T-helper 9 cell (primary cell): ENCODE results near the gene WNT5A.

Source experiments
- DNase-seq: peaks from one replicate; pipeline ENCODE4 v3.0.0-alpha.2; 2020

The WNT5A gene

GRCh38 chr3:55480911-55481743, 6.0 kb downstream of the WNT5A start:
- DNase-seq: no peak

GRCh38 chr3:55477306-55478303, 9.5 kb downstream of the WNT5A start:
- no peak for DNase-seq

DNA sequence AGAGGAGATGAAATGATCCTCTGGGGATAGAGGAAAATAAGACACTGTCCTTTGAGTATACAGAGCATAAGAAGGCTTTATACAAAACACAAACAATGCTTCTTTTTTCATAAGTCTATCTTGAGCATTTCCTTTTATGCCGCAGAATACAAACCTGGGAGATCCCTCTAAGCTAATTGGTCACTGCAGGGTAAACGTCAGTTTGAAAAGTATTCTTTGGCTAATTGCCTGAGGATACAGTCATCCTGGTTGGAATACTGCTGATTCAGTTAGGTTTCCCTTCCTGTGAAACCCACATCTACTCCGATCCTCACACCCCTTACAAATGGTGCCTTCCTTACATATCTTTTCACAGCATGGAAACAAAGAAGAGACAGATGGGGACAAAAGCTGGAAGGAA, 10.6 kb downstream of the WNT5A start:
- DNase-seq: no peak

DNA sequence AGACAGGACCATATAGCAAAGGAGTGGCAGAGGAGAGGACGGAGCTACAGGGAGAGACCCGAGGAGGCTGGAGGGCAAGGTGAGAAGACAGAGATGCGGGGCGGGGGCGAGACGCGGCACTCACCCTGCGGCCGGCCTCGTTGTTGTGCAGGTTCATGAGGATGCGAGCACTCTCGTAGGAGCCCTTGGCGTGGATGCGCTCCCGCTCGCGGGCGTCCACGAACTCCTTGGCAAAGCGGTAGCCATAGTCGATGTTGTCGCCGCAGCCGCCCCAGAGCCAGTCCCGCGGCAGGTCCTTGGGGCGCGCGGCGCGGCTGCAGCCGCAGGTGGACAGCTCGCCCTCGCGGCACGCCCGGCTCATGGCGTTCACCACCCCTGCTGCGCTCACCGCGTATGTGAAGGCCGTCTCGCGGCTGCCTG, 12.9 kb downstream of the WNT5A start:
- DNase-seq: no peak

DNA sequence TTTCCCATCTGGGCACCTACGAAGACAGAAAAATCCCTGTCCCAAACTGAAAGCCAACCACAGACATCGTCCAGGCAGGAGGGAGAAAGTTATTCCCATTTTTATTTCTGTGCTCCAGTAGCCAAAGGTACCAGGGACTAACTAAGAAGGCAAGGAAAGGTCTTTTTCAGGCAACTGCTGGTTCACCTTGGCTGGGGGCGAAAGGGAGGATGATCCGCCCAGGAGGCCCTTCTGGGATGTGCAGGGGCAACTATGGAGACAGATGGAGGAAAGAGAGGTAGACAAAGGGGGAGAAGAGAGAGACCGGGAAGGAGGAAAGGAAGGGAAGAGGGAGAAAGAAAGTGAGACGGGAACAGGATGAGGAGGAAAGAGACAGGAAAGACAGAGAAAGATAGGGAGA, 13.3 kb downstream of the WNT5A start:
- no peak for DNase-seq

GRCh38 chr3:55471522-55472280, 15.4 kb downstream of the WNT5A start:
- no peak for DNase-seq

- no peak for DNase-seq
Observed at GRCh38 chr3:55471084-55471483, 16.0 kb downstream of the WNT5A start.

GRCh38 chr3:55469957-55470526, 17.1 kb downstream of the WNT5A start:
- DNase-seq: no peak

DNA sequence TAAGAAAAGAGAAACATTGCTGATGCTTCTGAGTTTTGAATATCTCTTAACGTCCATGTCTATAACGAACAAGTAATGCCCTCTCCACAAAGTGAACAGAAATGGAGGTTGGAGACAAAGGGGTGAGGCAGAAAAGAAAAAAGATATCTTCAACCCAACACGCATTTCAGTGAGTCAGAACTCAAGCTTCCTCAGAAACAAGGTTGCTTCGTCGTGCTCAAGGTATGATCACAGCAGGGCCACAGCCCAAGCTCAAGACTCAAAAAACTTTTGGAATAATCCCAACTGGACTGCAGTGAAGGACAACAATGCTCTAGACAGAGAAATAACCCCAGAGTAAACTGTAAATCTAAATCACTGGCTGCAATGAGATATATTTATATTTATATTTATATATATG, 18.9 kb downstream of the WNT5A start:
- no peak for DNase-seq

GRCh38 chr3:55467099-55467498, 20.0 kb downstream of the WNT5A start:
- DNase-seq: no peak

- no peak for DNase-seq
Observed at GRCh38 chr3:55466526-55466925, 20.6 kb downstream of the WNT5A start.

- no peak for DNase-seq
Observed at GRCh38 chr3:55461896-55462295, 25.2 kb downstream of the WNT5A start.

DNA sequence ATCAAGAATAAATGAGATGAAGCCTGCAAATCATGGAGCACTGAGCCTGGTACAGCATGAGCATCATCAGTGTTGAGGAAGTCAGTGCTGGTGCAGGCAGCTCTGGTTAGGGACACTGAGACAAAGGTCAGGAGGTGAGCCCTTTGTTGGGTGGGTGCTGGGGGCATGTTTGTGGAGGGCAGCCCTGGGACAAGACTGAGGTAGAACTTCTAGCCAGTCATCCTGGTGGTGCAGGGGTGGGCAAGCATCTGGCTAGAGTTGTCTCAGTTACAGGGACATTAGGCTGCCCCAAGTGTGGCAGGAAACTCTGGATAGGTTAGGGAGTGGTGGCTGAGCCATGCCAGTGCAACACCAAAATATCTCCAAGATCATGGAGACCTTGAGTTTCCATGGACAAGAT, 27.3 kb downstream of the WNT5A start:
- DNase-seq: no peak

DNA sequence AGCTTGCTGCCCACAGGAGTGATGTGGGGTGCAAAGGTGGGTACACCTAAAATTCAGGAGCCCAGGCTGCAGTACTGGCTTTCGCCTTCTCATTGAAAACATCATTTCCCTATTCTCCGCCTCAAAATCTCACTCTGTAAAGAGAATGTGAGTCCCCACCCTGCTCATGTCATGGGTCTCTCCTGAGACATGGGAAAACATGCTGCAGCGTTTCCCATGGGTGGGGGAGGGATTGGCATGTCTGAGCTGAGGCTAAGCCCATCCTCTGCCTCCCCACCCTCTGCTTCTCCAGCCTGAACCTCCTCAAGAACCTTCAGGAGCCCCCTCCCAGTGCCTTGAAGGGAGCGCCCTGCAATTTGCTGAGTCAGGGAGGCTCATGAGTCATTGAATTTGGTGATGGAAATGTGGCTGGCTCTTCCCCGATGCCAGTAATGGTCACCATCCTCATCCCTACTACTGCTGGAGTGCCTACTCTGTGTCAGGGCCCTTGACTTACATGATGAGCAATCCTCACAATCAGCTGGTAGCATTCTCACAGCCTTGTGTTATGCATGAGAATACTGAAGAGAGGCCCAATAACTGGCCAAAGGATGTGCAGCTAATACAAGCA, 28.8 kb downstream of the WNT5A start:
- DNase-seq: no peak

DNA sequence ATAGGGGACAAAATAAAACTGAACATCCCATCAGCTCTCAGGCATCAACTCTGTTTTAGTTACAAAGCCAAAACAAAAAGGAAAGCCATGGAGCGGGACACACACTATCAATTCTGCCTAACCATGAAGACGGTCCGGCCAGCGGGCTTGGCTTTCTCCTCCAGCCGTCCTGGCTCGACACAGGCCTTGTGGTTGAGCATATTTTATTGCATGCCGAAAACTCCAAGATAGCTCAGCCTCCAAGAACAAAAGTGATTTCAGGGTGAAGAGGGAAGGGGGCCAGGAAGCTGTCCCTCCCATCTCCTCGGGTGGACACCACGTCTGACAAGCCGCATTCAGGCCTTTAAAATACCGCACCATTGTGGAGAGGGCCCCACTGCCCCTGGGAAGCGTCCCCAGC, 31.2 kb downstream of the WNT5A start:
- DNase-seq: no peak

- no peak for DNase-seq
Observed at GRCh38 chr3:55454611-55455010, 32.5 kb downstream of the WNT5A start.

DNA sequence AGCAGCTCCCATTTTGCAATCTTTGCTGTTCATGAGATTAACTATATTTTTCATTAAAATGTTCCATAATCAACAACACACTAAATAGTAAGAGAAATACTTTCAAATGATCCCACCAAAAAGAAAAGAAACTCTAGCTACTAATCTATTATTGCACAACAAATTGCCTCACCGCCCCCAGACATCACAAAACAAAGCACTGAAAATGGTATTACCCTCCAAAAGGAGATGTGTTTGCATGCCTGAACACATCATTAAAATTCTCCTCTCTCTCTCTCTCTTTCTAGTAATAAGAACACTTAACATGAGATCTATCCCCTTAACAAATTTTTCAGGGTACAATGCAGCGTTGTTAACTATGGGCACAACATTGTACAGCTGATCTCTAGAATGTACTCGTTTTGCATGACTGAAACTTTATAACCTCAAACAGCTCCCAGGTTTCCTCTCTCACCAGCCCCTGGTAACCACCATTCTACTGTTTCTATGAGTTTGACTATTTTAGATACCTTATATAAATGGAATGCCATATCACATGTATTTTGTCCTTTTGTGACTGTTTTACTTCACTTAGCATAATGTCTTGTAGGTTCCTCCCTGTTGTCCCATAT, 33.1 kb downstream of the WNT5A start:
- no peak for DNase-seq

GRCh38 chr3:55452886-55453285, 34.2 kb downstream of the WNT5A start:
- no peak for DNase-seq

DNA sequence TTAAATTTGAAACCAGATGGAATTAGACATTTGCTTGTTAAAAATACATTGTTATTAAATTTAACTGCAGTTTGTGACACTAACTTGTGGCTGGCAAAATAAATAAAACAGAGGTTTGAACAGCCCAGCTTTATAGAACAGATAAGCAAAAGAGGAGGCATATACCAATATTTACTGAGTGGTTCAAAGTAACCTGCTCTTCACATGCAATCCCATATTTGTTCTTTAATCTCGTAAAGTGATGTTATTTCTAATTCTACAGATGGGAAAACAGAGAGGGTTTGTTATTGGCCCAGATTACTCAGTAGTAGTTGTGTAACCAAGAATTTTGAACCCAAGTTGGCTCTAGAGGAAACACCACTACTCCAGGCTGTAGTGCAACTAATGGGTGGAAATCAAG, 37.6 kb downstream of the WNT5A start:
- no peak for DNase-seq

DNA sequence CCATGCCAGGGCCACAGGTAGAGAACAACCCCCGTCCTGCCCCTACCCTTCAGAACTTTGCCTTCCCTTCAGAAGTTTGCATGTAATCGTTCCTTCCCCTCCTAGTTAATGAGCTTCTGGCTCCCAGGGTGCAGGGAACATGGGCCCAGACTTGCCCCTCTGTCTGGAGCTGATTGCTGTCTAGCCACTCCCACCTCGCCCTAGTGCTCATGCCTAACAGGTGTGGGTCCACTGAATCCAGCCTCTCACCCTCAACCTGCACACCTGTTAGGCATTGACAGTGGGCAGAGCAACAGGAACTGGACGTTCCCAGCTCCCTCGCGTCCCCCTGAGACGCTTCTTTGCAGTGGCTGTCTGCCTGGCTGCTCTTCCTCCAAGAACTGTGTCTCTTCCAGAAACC, 40.3 kb downstream of the WNT5A start:
- no peak for DNase-seq

GRCh38 chr3:55445551-55445950, 41.6 kb downstream of the WNT5A start:
- no peak for DNase-seq

GRCh38 chr3:55443346-55443745, 43.8 kb downstream of the WNT5A start:
- no peak for DNase-seq
